Activated CD4-positive, alpha-beta T cell treated with anti-CD3 and anti-CD28 coated beads, Interleukin-10, Interleukin-2, amounts not matched to agents 100 ng/mL and 50 ng/mL, durations not matched to agents 16 hours and 8 hours (primary cell): ENCODE data around the gene OR5AK2.
"Not testable (repeated sequence)": the region's sequence is repeated elsewhere in the genome, so short reads cannot be mapped to it uniquely, and the experiment has no call there.

Experiments used
- DNase-seq: peaks from one replicate; pipeline ENCODE4 v3.0.0-alpha.2; 2020

OR5AK2 gene, protein sequence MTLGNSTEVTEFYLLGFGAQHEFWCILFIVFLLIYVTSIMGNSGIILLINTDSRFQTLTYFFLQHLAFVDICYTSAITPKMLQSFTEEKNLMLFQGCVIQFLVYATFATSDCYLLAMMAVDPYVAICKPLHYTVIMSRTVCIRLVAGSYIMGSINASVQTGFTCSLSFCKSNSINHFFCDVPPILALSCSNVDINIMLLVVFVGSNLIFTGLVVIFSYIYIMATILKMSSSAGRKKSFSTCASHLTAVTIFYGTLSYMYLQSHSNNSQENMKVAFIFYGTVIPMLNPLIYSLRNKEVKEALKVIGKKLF

DNA sequence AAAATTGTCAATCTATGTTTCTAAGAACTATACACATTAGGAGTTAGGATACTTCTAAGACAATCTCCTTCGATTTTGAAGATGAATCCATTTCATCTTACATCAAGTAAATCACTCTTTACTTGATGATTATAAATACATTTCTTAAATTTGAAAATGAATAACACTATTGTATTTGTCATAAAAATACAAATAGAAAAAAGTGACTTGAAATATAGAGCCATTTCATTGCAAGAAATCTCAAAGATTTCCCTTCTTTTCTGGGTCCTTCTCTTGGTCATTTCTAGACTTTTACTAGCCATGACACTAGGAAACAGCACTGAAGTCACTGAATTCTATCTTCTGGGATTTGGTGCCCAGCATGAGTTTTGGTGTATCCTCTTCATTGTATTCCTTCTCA, at the start of gene OR5AK2:
Gene OR5AK2 (plus strand): TSS at position 301 of the 400 bp plus-strand sequence. CDS start 0 bp downstream, at position 301.
- no peak for DNase-seq

DNA sequence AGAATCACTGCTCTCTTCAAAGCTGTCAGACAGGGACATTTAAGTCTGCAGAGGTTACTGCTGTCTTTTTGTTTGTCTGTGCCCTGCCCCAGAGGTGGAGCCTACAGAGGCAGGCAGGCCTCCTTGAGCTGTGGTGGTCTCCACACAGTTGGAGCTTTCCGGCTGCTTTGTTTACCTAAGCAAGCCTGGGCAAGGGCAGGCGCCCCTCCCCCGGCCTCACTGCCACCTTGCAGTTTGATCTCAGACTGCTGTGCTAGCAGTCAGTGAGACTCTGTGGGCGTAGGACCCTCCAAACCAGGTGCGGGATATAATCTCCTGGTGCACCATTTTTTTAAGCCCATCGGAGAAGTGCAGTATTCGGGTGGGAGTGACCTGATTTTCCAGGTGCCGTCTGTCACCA, 43.2 kb upstream of the OR5AK2 start:
- DNase-seq = not testable (repeated sequence)

DNA sequence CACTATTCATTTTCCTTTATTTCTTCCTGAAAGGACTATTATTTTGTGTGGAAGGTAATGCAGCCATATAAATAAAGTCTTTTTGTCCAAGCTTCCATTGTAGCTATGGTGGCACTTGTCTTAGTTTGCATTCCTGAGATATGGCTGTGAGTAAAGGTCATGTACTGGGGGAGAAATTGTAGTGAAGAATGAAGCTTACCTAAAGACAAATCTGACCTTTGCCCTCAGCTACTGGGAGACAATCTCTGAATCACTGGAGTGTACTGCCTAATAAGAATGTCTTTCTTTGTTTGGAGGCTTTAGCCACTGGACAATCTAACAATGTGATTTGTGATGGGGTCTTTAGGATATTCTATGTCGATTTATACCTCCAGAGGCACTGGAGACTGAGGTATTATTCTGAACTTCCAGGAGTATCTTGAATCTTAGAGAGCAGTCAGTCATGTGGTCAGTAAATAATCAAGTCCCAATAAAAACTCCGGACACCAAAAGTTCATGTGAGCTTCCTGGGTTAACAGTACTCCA, 39.7 kb upstream of the OR5AK2 start:
- no peak for DNase-seq

DNA sequence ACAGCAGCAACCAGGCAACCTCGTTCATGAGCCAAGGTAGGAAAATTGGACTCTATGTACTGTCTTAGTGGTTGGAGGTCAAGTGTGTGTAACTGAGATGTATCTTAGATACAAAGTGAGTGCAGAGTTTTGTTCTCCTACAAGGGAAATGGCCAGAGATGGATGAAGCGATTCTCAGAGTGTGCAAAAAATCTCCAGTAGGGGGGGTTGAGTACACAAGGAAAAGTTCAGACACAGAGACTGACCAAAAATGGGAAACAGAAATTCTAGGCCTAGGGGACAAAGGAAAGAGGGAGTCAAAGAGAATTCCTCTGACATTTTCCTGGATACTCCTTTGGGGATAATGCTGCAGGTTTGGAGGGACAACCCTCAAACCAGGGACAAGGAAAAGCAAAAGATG, 38.2 kb upstream of the OR5AK2 start:
- no peak for DNase-seq

DNA sequence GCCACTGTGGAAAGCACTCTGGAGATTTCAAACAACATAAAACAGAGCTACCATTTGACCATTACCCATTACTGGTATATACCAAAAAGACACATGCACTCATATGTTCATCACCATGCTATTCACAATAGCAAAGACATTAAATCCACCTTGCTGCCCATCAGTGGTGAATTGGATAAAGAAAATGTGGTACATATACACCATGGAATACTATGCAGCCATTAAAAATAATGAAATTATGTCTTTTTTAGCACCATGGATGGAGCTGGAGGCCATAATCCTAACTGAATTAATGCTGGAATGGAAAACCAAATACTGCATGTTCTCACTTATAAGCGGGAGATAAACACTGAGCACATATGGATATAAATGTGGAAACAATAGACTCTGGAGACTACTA, 34.8 kb upstream of the OR5AK2 start:
- not testable (repeated sequence) for DNase-seq

DNA sequence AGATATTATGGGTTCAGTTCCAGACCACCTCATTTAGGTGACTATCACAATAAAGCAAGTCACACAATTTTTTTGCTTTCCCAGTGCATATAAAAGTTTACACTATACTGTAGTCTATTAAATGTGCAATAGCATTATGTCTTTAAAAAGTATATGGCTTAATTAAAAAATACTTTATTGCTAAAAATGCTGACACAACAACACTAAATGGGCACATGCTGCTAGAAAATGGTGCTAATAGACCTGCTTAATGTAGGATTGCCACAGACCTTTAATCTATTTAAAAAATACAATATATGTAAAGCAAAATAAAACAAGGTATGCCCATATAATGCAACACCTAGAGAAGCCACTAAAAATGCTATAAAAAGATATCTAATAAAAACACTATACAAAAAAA, 27.1 kb upstream of the OR5AK2 start:
- DNase-seq = no peak

DNA sequence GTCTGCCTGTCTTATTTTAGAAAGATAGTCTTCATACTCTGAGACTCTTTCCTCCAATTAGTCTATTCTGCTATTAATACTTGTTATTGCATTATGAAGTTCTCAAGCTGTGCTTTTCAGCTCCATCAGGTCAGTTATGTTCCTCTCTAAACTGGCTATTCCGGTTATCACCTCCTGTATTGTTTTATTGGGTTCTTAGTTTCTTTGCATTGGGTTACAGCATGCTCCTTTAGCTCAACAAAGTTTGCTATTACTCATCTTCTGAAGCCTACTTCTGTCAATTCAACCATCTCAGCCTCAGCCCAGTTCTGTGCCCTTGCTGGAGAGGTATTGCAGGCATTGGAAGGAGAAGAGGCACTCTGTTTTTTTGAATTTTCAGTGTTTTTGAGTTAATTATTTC, 21.0 kb upstream of the OR5AK2 start:
- no peak for DNase-seq

DNA sequence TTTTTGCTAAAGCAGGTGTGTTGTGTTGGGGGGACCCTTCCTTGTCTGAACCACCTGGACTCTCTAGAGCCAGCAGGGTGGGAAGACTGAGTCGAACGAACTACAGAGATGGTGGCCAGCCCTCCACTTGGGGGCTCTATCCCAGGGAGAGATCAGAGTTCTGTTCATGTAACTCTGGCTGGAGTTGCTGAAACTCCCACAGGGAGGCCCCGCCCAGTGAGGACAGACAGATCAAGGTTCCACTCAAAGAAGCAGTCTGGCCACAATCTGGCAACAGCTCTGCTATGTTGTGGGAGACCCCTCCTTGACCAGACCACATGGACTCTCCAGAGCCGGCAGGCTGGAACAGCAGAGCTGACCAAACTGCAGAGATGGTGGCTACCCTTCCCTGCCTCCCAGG, 20.2 kb upstream of the OR5AK2 start:
- DNase-seq = no peak

DNA sequence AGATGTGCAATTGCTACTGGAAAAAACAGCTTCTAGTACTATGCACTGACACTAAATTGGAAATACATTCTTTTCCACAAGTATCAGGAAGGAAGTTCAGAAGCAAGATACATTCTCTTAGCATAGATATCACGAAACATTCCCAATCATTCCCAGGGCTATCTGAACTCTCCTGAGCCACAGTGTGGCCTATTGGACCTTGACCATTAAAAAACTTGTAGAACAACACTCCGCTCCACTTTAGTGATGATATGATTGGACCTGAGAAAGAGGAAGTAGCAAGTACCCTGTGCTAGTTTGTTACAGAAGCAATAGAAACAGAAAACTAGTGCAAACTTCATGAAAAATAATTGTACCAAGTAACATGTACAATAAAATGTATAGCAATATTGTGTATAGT, 11.4 kb upstream of the OR5AK2 start:
- DNase-seq = no peak

DNA sequence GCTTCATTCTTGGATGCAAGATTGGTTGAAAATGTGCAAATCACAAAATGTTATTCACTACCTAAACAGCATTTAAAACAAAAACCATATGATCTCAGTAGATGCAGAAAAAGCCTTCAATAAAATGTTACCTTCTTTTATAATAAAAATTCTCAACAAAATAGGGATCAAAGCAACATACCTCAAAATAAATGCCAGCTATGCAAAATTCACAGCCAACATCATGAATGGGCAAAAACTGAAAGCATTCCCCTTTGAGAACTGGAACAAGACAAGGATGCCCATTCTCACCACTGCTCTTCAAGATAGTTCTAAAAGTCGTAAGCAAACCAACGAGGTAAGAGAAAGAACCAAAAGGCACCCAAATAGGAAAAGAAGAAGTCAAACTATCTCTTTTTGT, 2.0 kb downstream of the OR5AK2 start:
- DNase-seq = no peak

DNA sequence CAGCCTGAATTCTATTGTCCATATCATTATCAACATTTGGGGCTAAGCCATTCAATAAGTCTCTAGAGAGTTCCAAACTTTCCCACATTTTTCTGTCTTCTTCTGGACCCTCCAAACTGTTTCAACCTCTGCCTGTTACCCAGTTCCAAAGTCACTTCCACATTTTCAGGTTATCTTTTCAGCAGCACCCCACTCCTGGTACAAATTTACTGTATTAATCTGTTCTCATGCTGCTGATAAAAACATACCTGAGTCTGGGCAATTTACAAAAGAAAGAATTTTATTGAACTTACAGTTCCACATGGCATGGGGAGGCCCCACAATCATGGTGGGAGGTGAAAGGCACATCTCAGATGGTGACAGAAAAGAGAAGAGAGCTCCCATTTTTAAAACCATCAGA, 5.8 kb downstream of the OR5AK2 start:
- DNase-seq = no peak

DNA sequence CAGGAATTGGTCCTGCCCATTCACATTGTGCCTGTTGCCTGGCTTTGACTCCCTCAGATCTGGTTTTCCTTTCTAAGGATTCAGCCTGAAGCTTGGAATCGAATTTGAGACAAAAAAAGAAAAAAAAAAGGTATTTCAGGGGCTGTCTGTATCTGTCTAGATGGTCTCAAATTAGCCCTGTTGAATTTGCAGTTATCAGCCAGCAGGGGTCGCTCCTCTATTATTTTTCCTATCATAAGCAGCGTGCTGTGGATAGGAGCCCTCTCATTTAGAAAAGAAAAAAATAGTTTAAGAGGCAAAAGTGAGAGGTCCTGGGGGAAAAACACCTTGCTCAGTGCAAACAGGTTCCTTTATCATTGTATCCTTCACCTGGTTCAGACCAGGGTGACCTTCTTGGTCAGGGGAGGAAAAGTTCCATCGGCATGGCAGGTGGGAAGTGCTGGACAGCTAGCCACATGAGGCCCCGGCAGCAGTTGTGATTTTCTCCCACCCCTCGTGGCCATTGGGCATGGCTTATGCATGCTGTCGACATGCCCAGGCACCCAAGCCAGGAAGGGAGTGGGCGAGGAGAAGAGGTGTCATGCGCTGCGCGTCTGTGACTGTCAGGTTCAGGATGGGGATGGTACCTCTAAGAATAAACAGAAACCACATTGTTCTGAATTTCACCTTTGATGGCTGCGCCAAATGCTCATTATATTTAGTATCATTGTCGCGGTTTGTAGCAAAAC, 13.1 kb downstream of the OR5AK2 start:
- DNase-seq = no peak

DNA sequence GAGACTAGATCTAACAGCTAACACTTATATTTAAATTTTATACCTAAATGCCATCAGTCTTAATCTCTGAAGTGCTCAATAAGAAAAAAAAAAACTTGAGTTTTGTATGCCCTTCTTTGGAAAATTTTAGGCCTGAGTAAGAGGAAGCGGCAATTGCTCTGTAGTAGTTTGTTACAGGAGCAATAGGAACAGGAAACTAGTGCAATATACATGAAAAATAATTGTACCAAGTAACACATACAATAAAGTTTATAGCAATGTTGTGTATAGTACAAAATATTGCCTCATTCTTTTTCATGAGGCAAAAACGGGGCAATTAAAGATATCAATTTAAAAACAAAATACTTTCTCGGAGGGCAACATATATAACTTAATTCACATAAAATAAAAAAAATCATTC, 19.7 kb downstream of the OR5AK2 start:
- no peak for DNase-seq

DNA sequence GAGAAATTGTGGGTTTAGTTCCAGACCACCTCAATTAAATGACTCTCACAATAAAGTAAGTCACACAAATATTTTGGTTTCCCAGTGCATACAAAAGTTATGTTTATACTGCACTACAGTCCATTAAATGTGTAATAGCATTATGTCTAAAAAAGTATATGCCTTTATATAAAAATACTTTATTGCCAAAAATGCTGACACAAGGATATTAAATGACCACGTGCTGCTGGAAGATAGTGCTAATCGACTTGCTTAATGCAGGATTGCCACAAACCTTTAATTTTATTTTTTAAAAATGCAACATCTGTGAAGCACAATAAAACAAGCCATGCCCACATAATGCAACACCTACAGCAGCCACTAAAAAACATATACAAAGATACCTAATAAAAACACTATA, 27.0 kb downstream of the OR5AK2 start:
- DNase-seq = no peak

DNA sequence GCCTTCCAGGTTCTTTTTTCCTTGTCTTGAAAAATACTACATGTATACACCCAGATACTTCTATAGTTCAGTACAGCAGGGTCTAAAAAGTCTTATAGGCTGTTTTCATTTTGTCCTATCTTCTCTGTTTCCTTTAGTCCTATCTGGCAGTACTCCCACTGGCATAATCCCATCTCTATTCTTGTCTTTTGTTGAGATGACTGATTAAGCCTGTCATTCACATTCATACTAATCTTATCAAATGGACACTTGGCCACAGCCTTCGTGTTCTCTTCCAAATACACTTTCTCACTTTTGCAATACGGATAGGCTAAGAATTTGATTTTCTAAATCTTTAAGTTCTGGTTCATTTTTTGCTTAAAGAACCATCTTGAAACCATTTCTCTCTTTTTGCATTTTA, 42.8 kb downstream of the OR5AK2 start:
- DNase-seq = no peak
